Muscle of leg (tissue), 11 donors: ENCODE measurements around the gene NFKBIA. TPM values are rescaled to one million over a fixed set of nuclear protein-coding genes. Genes with fewer than 3 reads are reported as not detected.

ENCODE experiments used
- DNase-seq: peaks from one replicate; pipeline ENCODE4 v3.0.0; 2013
- H3K27ac ChIP-seq: one replicate; pipeline ENCODE4 v1.5.1; 2013; ENCODE audit warnings: mild to moderate bottlenecking, low read length, control low read depth
- H3K27me3 ChIP-seq: one replicate; pipeline ENCODE4 v1.6.1; 2013; ENCODE audit warnings: low read length; ENCODE audit not compliant: control insufficient read depth, insufficient read depth
- H3K36me3 ChIP-seq: one replicate; pipeline ENCODE4 v1.6.1; 2013; ENCODE audit warnings: low read length; ENCODE audit not compliant: control insufficient read depth, insufficient read depth
- H3K4me1 ChIP-seq: one replicate; pipeline ENCODE4 v1.6.1; 2013; ENCODE audit warnings: low read length; ENCODE audit not compliant: control insufficient read depth, insufficient read depth
- H3K4me3 ChIP-seq: one replicate; pipeline ENCODE4 v1.5.1; 2013; ENCODE audit warnings: low read length, control low read depth
- H3K9me3 ChIP-seq: replicated peaks from 2 replicates; pipeline ENCODE4 v1.6.1; 2013; ENCODE audit warnings: low read depth, low read length; ENCODE audit not compliant: control insufficient read depth
- WGBS: methylation state at CpG from one replicate; pipeline ENCODE4 v1.1.5; 2013; ENCODE audit warnings: missing lambda C conversion rate; ENCODE audit not compliant: insufficient coverage; 5-methylcytosine and 5-hydroxymethylcytosine counted together
- polyA plus RNA-seq, 8 donors: library from polyadenylated mRNA; unstranded; fragments of 120-200 nt; gene quantifications; one replicate each; pipeline versions ENCODE4 v1.2.1 to v1.2.3, GENCODE V29; 2013; ENCODE audit warnings: inconsistent platforms in 1 of 8, low replicate concordance in 1 of 8; ENCODE audit not compliant: insufficient read length in 8 of 8, insufficient read depth in 1 of 8
- total RNA-seq: library from RNA; stranded (reverse); fragments of 120-200 nt; gene quantifications from one replicate; pipeline ENCODE4 v1.2.4, GENCODE V29; 2013

The NFKBIA gene
- total and polyA plus RNA-seq, 9 donors, result 36.8 to 63.2 (median 50.6) TPM

GRCh38 chr14:35392103-35392502 lies 12.4 kb downstream of the NFKBIA start:
- no peaks in the 10 kb centered on the region for H3K9me3 ChIP-seq
- no peak overlapping the region for H3K27ac ChIP-seq
- no peak overlapping the region for H3K4me3 ChIP-seq
- H3K36me3 ChIP-seq, result no peaks in the 10 kb centered on the region
- DNase-seq, result no peak
- H3K4me1 ChIP-seq, result no peaks in the 10 kb centered on the region
- 88% methylated on average over 1 of the region's 1 CpG for WGBS
- no peaks in the 10 kb centered on the region for H3K27me3 ChIP-seq

GRCh38 chr14:35391388-35391710 lies 13.2 kb downstream of the NFKBIA start:
- Histone ChIP-seq H3K9me3 (no peaks in the 10 kb centered on the region), H3K4me3 (no peak overlapping the region), H3K4me1 (peaks cover 5% of the 10 kb centered on the region), H3K36me3 (no peaks in the 10 kb centered on the region), H3K27ac (no peak overlapping the region), H3K27me3 (no peaks in the 10 kb centered on the region)
- 100% methylated on average over 1 of the region's 3 CpGs for WGBS
- no peak for DNase-seq

GRCh38 chr14:35390577-35391387 lies 13.8 kb downstream of the NFKBIA start:
- WGBS, result 69% methylated on average over 5 of the region's 9 CpGs
- no peaks in the 10 kb centered on the region for H3K9me3 ChIP-seq
- peaks cover 10% of the 10 kb centered on the region for H3K4me1 ChIP-seq
- no peak overlapping the region for H3K4me3 ChIP-seq
- no peaks in the 10 kb centered on the region for H3K36me3 ChIP-seq
- H3K27ac ChIP-seq, result no peak overlapping the region
- DNase-seq, result no peak
- no peaks in the 10 kb centered on the region for H3K27me3 ChIP-seq

GRCh38 chr14:35389315-35389667 lies 15.3 kb downstream of the NFKBIA start:
- peaks cover 24% of the 10 kb centered on the region for H3K4me1 ChIP-seq
- DNase-seq, result no peak
- no peaks in the 10 kb centered on the region for H3K36me3 ChIP-seq
- 89% methylated on average over 2 of the region's 9 CpGs for WGBS
- H3K9me3 ChIP-seq, result no peaks in the 10 kb centered on the region
- no peak overlapping the region for H3K27ac ChIP-seq
- no peaks in the 10 kb centered on the region for H3K27me3 ChIP-seq
- no peak overlapping the region for H3K4me3 ChIP-seq

GRCh38 chr14:35388656-35389314 lies 15.8 kb downstream of the NFKBIA start:
- Histone ChIP-seq H3K9me3 (no peaks in the 10 kb centered on the region), H3K27me3 (no peaks in the 10 kb centered on the region), H3K36me3 (no peaks in the 10 kb centered on the region), H3K27ac (no peak overlapping the region), H3K4me3 (no peak overlapping the region), H3K4me1 (peaks cover 29% of the 10 kb centered on the region)
- WGBS, result 85% methylated on average over 4 of the region's 14 CpGs
- no peak for DNase-seq

- Histone ChIP-seq H3K9me3 (no peaks in the 10 kb centered on the region), H3K27ac (no peak overlapping the region), H3K27me3 (no peaks in the 10 kb centered on the region), H3K4me3 (no peak overlapping the region), H3K36me3 (no peaks in the 10 kb centered on the region), H3K4me1 (peaks cover 34% of the 10 kb centered on the region)
- no peak for DNase-seq
- 90% methylated on average over 13 of the region's 14 CpGs for WGBS
These were observed 16.6 kb downstream of the NFKBIA start for GRCh38 chr14:35387713-35388579.

- no peak overlapping the region for H3K27ac ChIP-seq
- no peak overlapping the region for H3K4me3 ChIP-seq
- no peak for DNase-seq
- H3K36me3 ChIP-seq, result no peaks in the 10 kb centered on the region
- H3K4me1 ChIP-seq, result peaks cover 34% of the 10 kb centered on the region
- no peaks in the 10 kb centered on the region for H3K27me3 ChIP-seq
- 77% methylated on average over 5 of the region's 7 CpGs for WGBS
- H3K9me3 ChIP-seq, result no peaks in the 10 kb centered on the region
These were observed 17.3 kb downstream of the NFKBIA start for GRCh38 chr14:35387219-35387618.

GRCh38 chr14:35386673-35387125 lies 17.9 kb downstream of the NFKBIA start:
- Histone ChIP-seq H3K9me3 (no peaks in the 10 kb centered on the region), H3K36me3 (no peaks in the 10 kb centered on the region), H3K27ac (peak overlapping the region; percentile 65), H3K4me1 (peaks cover 34% of the 10 kb centered on the region), H3K4me3 (no peak overlapping the region), H3K27me3 (no peaks in the 10 kb centered on the region)
- DNase-seq, result no peak
- 61% methylated on average over 4 of the region's 12 CpGs for WGBS

- no peaks in the 10 kb centered on the region for H3K9me3 ChIP-seq
- H3K4me3 ChIP-seq, result no peak overlapping the region
- 71% methylated on average over 10 of the region's 15 CpGs for WGBS
- peak; percentile 87 for DNase-seq
- peak overlapping the region; percentile 92 for H3K27ac ChIP-seq
- H3K27me3 ChIP-seq, result no peaks in the 10 kb centered on the region
- H3K36me3 ChIP-seq, result no peaks in the 10 kb centered on the region
- peaks cover 34% of the 10 kb centered on the region for H3K4me1 ChIP-seq
These were observed 19.3 kb downstream of the NFKBIA start for GRCh38 chr14:35385042-35385839.
